Heart right ventricle (tissue), 16 donors: ENCODE measurements around the gene PADI4. TPM values are rescaled to one million over a fixed set of nuclear protein-coding genes. Genes with fewer than 3 reads are reported as not detected.

Experiments used
- ATAC-seq, 8 donors: fragments of 200-7000 bp; cut with Tn5 transposase; one replicate each; pipeline ENCODE4 v1.9.1; 2020; ENCODE audit warnings: mild to moderate bottlenecking in 8 of 8, moderate library complexity in 8 of 8, moderate number of reproducible peaks in 1 of 8
- DNase-seq, 2 donors: peaks; one replicate each; pipeline ENCODE4 v3.0.0-alpha.2; 2020
- H3K27ac ChIP-seq, 10 donors: fragments of 200-600 bp; sonication (generic) in 2 of 10; one replicate each; pipeline versions ENCODE4 v1.5.0 to v1.8.0; 2020 to 2022; ENCODE audit warnings: mild to moderate bottlenecking in 3 of 10
- H3K27me3 ChIP-seq, 7 donors: fragments of 200-600 bp; one replicate each; pipeline ENCODE4 v1.8.0; 2021 to 2022; ENCODE audit warnings: mild to moderate bottlenecking in 2 of 7
- H3K36me3 ChIP-seq, 9 donors: fragments of 200-600 bp; sonication (generic) in 1 of 9; one replicate each; pipeline versions ENCODE4 v1.5.0 to v1.8.0; 2020 to 2022; ENCODE audit warnings: mild to moderate bottlenecking in 2 of 9
- H3K4me1 ChIP-seq, 9 donors: fragments of 200-600 bp; sonication (generic) in 1 of 9; one replicate each; pipeline versions ENCODE4 v1.5.0 to v1.8.0; 2020 to 2022; ENCODE audit warnings: mild to moderate bottlenecking in 4 of 9
- H3K4me3 ChIP-seq, 10 donors: fragments of 200-600 bp; sonication (generic) in 2 of 10; one replicate each; pipeline versions ENCODE4 v1.5.0 to v1.8.0; 2020 to 2022; ENCODE audit warnings: mild to moderate bottlenecking in 7 of 10, moderate library complexity in 2 of 10
- H3K9me3 ChIP-seq, 11 donors: fragments of 200-600 bp in 10 of 11; sonication (generic) in 2 of 11; one replicate each; pipeline versions ENCODE4 v1.5.0 to v1.8.0; 2013 to 2022; ENCODE audit warnings: mild to moderate bottlenecking in 2 of 11, control low read depth in 1 of 11, moderate library complexity in 1 of 11
- WGBS, 2 donors: extraction: QIAGEN DNeasy Blood & Tissue Kit; methylation state at CpG; one replicate each; pipeline ENCODE4 v1.1.7; 2013; ENCODE audit warnings: inconsistent platforms in 1 of 2; 5-methylcytosine and 5-hydroxymethylcytosine counted together
- intact Hi-C, 10 donors: fragments of 100-400 bp; cut with DNase I; formaldehyde crosslinking; loops; one replicate each; pipeline versions ENCODE4 v1.11.1 to v1.14.2; 2022
- polyA plus RNA-seq, 2 donors: library from polyadenylated mRNA; stranded (reverse); fragments of 200-250 nt; gene quantifications; one replicate each; pipeline ENCODE4 v1.2.3, GENCODE V29; 2013
- total RNA-seq, 10 donors: library from RNA; stranded (reverse); fragmentation: NEBNext Ultra II Directional in 3 of 10; extraction: Animal tissue kit (Norgen Biotek cat#: 25700) in 3 of 10; gene quantifications; one replicate each; pipeline versions ENCODE4 v1.2.1 to v1.2.4, GENCODE V29; 2021 to 2023
- TF ChIP-seq, protein P1 (sequence below), 9 donors: fragments of 200-600 bp; sonication (generic) in 2 of 9; IDR thresholded peaks; one replicate each; pipeline versions ENCODE4 v1.5.0 to v1.8.0; 2021 to 2022; ENCODE audit warnings: antibody characterized with exemption in 9 of 9, mild to moderate bottlenecking in 5 of 9, moderate library complexity in 1 of 9
- donor health status: Arrhythmogenic right ventricular cardiomyopathy.
- donor health status: ischemic (EF 13 %, LVEDD 7.1; RV severe dilation, severe dysfunction).
- donor health status: healthy with polysubstance abuse.
- donor health status: DM: no; HTN: yes; CAD: no.
- donor health status: DM: no; HTN: no; CAD: no.
- donor health status: ischemic (EF 25% LVEDD 6.9; RV normal size, moderate dysfunction).
- donor health status: ischemic (EF 25% LVEDD 5.7; RV mildly dilated, moderate dysfunction).
- donor health status: healthy.
- donor health status: DM: yes; HTN: yes; CAD: no.
- donor health status: Ischemic cardiomyopathy.
- donor health status: ischemic (EF 35%, LVEDD 5.7; RV mildly dilated, moderate dysfunction).
- donor health status: nonischemic (EF 11% LVEDD 7.7; RV severe dilation, severe dysfunction).
- donor health status: DM: yes; HTN: yes; CAD: no.
- donor health status: PGD.
- donor health status: ischemic (EF 29% LVEDD 5.4; RV normal size, mild dysfunction).
- donor health status: nonischemic (EF 23%, LVEDD 6.1; RV moderate dilation, normal function).

Gene PADI4
- total and polyA plus RNA-seq, 12 donors, result 0.06 to 3.0 (median 0.61) TPM; not detected in 2

DNA sequence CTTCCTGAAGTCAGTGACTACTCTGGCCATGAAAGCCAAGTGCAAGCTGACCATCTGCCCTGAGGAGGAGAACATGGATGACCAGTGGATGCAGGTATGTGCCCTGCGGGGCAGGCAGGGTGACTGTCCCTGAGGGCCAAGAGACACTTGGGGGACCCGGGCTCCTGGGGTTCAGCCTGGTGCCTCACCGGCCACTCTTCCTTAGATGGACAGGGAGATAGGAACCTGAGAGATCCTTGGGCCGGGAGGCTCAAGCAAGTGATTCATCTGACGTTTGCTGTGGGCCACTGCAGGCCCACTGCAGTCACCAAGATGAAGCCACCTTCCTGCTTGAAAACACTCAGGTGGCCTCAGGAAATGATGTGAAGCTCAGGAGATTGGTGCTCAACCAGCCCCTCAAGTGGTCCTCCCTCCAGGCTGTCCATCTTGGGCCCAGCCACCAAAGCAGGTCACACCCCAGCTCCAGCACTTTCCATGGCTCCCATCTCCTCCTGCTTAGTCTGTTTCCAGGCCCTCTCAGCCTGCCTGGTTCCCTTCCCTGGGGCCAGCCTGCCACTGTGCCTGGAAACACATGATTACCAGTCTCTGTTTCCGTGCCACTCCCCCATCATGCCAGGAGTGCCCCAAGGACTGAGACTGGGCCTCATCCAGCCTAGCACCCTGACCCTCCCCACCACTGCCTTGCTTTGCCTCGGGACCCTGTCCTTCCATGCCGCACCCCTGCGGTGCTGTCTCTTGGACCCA is 38.2 kb downstream of the PADI4 start:
- ATAC-seq (no peak), DNase-seq (no peak)
- Histone ChIP-seq H3K4me3 (no peak overlapping the region), H3K9me3 (no peaks in the 10 kb centered on the region), H3K4me1 (no peaks in the 10 kb centered on the region), H3K27me3 (peaks cover 0 to 58% (median 26%) of the 10 kb centered on the region in 7 donors), H3K27ac (no peak overlapping the region), H3K36me3 (no peaks in the 10 kb centered on the region)
- intact Hi-C loops, result no loop called here
- TF ChIP-seq, protein P1, sequence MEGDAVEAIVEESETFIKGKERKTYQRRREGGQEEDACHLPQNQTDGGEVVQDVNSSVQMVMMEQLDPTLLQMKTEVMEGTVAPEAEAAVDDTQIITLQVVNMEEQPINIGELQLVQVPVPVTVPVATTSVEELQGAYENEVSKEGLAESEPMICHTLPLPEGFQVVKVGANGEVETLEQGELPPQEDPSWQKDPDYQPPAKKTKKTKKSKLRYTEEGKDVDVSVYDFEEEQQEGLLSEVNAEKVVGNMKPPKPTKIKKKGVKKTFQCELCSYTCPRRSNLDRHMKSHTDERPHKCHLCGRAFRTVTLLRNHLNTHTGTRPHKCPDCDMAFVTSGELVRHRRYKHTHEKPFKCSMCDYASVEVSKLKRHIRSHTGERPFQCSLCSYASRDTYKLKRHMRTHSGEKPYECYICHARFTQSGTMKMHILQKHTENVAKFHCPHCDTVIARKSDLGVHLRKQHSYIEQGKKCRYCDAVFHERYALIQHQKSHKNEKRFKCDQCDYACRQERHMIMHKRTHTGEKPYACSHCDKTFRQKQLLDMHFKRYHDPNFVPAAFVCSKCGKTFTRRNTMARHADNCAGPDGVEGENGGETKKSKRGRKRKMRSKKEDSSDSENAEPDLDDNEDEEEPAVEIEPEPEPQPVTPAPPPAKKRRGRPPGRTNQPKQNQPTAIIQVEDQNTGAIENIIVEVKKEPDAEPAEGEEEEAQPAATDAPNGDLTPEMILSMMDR (IDR thresholded peaks at IDR 0.05), result no peak
- WGBS, 2 donors, result 80 to 82% methylated on average over 9 of the region's 9 CpGs

DNA sequence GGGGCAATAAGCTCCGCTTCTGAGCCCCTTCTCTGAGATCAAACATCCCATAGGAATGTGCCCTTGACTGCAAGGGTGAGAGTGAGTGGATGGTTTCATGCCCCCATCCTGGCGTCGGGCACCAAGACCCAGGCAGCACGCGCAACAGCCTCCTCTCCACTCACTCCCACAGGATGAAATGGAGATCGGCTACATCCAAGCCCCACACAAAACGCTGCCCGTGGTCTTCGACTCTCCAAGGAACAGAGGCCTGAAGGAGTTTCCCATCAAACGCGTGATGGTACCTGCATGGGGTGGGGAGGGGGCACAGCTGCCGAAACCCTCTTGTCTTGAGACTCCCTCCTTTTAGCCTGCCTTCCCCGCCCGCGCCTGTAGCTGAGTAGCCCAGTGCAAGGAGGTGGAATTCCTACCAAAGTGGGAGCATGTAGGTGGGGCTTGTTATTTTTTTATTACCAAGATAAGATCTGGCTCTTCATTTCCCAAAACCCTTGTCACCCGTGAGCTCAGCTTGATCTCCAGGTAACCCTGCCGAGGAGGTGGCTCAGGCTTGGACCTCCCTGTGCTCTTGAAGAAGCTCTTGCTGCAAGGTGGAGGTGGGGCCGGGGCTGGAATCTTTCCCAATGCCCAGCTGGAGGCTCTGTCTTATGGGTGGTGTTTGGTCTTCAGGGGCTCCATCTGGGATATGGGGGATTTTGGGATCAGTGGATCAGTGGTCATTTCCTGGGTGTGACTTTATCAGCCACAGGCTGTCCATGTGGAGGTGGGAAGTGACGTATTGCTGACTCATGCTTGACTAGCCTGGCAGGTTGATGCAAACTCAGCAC is 40.0 kb downstream of the PADI4 start:
- 63 to 70% methylated on average over 19 of the region's 19 CpGs for WGBS, 2 donors
- Histone ChIP-seq H3K27ac (no peak overlapping the region), H3K36me3 (no peaks in the 10 kb centered on the region), H3K4me3 (no peak overlapping the region), H3K27me3 (peaks cover 0 to 57% (median 25%) of the 10 kb centered on the region in 7 donors), H3K9me3 (no peaks in the 10 kb centered on the region), H3K4me1 (no peaks in the 10 kb centered on the region)
- intact Hi-C loops, result no loop called here
- ATAC-seq, result peak in 1 of 8 donors; percentile 7
- DNase-seq, result no peak
- TF ChIP-seq, protein P1 (IDR thresholded peaks at IDR 0.05), result no peak

DNA sequence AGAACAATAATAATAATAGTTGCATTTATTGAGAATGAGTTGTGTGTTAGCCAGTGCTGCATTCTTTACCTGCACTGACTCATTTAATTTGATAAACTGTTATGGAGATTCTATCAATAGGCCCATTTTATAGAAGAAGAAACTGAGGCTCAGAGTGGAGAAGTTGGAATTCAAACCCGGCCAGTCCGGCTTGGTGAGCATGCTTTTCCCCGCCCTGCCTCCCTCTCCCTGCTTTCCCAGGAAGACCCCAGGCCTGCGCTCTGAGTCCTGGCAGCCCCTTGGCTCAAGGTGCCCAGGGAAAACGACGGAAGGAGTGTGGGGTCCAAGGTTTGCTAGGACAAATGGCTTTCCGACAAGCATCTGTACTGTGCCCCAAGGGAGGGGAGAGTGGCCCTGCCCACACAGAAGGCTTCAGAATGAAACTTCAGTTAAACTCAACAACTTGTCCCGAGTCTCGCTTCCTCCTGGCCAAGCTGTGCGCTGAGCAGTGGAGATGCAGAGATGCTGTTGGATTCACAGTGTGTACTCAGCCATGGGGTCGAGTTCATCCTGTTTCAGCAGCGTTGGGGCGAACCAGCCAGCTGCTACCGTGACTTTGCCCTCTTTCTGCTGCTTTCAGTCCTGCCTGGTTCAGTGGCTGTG is 40.7 kb downstream of the PADI4 start:
- Histone ChIP-seq H3K27me3 (peaks cover 0 to 63% (median 25%) of the 10 kb centered on the region in 7 donors), H3K9me3 (no peaks in the 10 kb centered on the region), H3K4me3 (no peak overlapping the region), H3K27ac (no peak overlapping the region), H3K4me1 (no peaks in the 10 kb centered on the region), H3K36me3 (no peaks in the 10 kb centered on the region)
- 69 to 71% methylated on average over 14 of the region's 14 CpGs for WGBS, 2 donors
- intact Hi-C loops, result no loop called here
- TF ChIP-seq, protein P1 (IDR thresholded peaks at IDR 0.05), result no peak
- ATAC-seq (no peak), DNase-seq (no peak)

DNA sequence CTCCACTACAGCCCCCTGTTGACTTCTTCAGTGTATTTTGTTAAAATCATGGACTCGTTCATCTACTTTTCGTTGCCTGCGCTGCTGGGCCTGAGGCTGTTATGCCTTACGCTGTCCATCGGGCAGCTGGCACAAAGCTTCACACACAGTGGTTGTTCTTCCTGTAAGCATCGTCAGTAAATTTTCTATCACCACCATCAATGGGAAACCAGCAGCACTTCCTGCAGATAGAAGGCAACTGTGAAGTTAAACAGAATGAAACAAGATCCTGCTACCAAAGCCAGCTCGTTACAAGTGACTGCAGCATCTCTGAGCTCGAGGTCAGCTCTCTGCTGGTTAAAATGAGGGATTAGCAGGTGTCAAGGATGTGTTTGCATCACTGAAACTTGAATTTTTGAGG is 42.1 kb downstream of the PADI4 start:
- intact Hi-C loops, result no loop called here
- 47 to 56% methylated on average over 8 of the region's 8 CpGs for WGBS, 2 donors
- Histone ChIP-seq H3K4me3 (no peak overlapping the region), H3K4me1 (no peaks in the 10 kb centered on the region), H3K27ac (no peak overlapping the region), H3K36me3 (no peaks in the 10 kb centered on the region), H3K27me3 (peaks cover 0 to 62% (median 25%) of the 10 kb centered on the region in 7 donors), H3K9me3 (no peaks in the 10 kb centered on the region)
- ATAC-seq, result no peak
- TF ChIP-seq, protein P1 (IDR thresholded peaks at IDR 0.05), result no peak
- no peak for DNase-seq
